CD4-positive, alpha-beta T cell (primary cell): ENCODE data around the gene FNDC3B. TPM values are rescaled to one million over a fixed set of nuclear protein-coding genes. Genes with fewer than 3 reads are reported as not detected.
"Not testable (repeated sequence)": the region's sequence is repeated elsewhere in the genome, so short reads cannot be mapped to it uniquely, and the experiment has no call there.

Experiments
- ATAC-seq: fragments of 200-7000 bp; cut with Tn5 transposase; one replicate; pipeline ENCODE4 v1.10.0; 2022; ENCODE audit warnings: mild to moderate bottlenecking; ENCODE audit not compliant: poor library complexity
- CTCF ChIA-PET: fragments of 350-600 bp; sonication (Branson Sonifier 250); formaldehyde crosslinking; loops from one replicate; lab custom pipeline; 2021; ENCODE audit warnings: antibody characterized with exemption, inconsistent platforms; lab: Charles Lee
- POLR2A ChIA-PET: fragments of 350-600 bp; sonication (Branson Sonifier 250); formaldehyde crosslinking; loops from one replicate; lab custom pipeline; 2021; ENCODE audit warnings: antibody characterized with exemption, inconsistent platforms; lab: Charles Lee
- DNase-seq, 14 experiments: peaks; one replicate each; pipeline ENCODE4 v3.0.0-alpha.2; 2013 to 2020; ENCODE audit warnings: mixed read lengths in 2 of 14
- H3K27ac ChIP-seq, 2 donors: one replicate each; pipeline versions ENCODE4 v1.5.1 to v1.7.0; 2013; ENCODE audit warnings: low read length in 2 of 2, low read depth in 1 of 2, mild to moderate bottlenecking in 1 of 2
- H3K27me3 ChIP-seq, 2 experiments: 1 replicate in 1 of 2; 2 replicates in 1 of 2; pipeline versions ENCODE4 v1.6.1 to v1.7.0; 2013; ENCODE audit warnings: low read length in 2 of 2, control low read depth in 1 of 2, mild to moderate bottlenecking in 1 of 2, moderate library complexity in 1 of 2; ENCODE audit not compliant: insufficient read depth in 2 of 2, control insufficient read depth in 1 of 2
- H3K36me3 ChIP-seq: one replicate; pipeline ENCODE4 v1.6.1; 2013; ENCODE audit warnings: low read length, control low read depth; ENCODE audit not compliant: insufficient read depth
- H3K4me1 ChIP-seq: one replicate; pipeline ENCODE4 v1.6.1; 2013; ENCODE audit warnings: low read length, control low read depth; ENCODE audit not compliant: insufficient read depth
- H3K4me3 ChIP-seq: one replicate; pipeline ENCODE4 v1.5.1; 2013; ENCODE audit warnings: mild to moderate bottlenecking, low read length, moderate library complexity
- H3K9me3 ChIP-seq, 2 experiments: 1 replicate in 1 of 2; 2 replicates in 1 of 2; pipeline versions ENCODE4 v1.6.1 to v1.7.0; 2013; ENCODE audit warnings: low read length in 2 of 2, mild to moderate bottlenecking in 2 of 2, control low read depth in 1 of 2, moderate library complexity in 1 of 2; ENCODE audit not compliant: control insufficient read depth in 1 of 2, insufficient read depth in 1 of 2
- H3K27ac Mint-ChIP-seq: one replicate; pipeline ENCODE4 v1.8.0; 2020; ENCODE audit warnings: mixed read lengths
- H3K27me3 Mint-ChIP-seq: one replicate; pipeline ENCODE4 v1.8.0; 2021; ENCODE audit warnings: mixed read lengths
- H3K36me3 Mint-ChIP-seq: one replicate; pipeline ENCODE4 v1.8.0; 2021; ENCODE audit warnings: low read depth, mixed read lengths
- H3K4me1 Mint-ChIP-seq: one replicate; pipeline ENCODE4 v1.8.0; 2021; ENCODE audit warnings: low read depth, mixed read lengths
- H3K4me3 Mint-ChIP-seq: one replicate; pipeline ENCODE4 v1.8.0; 2020; ENCODE audit warnings: mild to moderate bottlenecking, mixed read lengths
- H3K9me3 Mint-ChIP-seq: one replicate; pipeline ENCODE4 v1.8.0; 2020; ENCODE audit warnings: mixed read lengths
- intact Hi-C, 2 experiments: fragments of 100-400 bp; cut with DNase I in 1 of 2; cut with micrococcal nuclease in 1 of 2; formaldehyde crosslinking; loops; one replicate each; pipeline versions ENCODE4 v1.15.1 to v1.9.0; 2023 to 2025; cut with DNase I, micrococcal nuclease
- total RNA-seq, 174 experiments: library from RNA in 2 of 174; stranded (reverse) in 2 of 174; gene quantifications; one replicate each; pipeline ENCODE4 v1.2.3 and lab custom pipeline; 2021 to 2026
- TF ChIP-seq, protein P1 (sequence below): fragments of 200-600 bp; IDR thresholded peaks from one replicate; pipeline ENCODE4 v1.8.0; 2022; ENCODE audit warnings: antibody characterized with exemption, mild to moderate bottlenecking

Gene FNDC3B
- total RNA-seq, 2 experiments from 2014 or later = 26.1 to 28.7 TPM

DNA sequence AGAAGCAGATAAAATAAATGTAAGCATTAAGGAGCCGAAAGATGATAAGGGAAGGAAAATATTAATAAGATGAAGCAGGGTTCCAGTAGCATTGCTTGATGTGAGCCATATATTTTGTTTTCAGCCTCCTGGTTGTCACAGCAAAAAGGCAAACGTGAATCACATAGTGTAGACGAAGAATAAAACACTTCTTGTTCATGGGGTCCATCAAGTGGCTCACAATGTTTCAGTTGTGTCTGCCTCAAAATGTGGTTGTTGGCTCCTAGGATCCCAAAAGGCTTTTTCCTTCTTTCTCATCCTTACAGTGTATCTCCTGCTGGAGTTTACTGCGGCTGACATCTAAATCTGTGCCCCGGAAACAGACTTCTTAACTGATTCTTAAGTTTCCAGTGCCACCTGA, 213.8 kb downstream of the FNDC3B start:
- H3K36me3 Mint-ChIP-seq = peaks cover 70% of the 10 kb centered on the region
- H3K4me3 ChIP-seq = no peak overlapping the region
- no peaks in the 10 kb centered on the region for H3K9me3 ChIP-seq
- ChIA-PET CTCF (no interaction called here), POLR2A (no interaction called here)
- DNase-seq = no peak
- H3K27me3 ChIP-seq = no peaks in the 10 kb centered on the region
- intact Hi-C loops = no loop called here
- no peak overlapping the region for H3K4me3 Mint-ChIP-seq
- no peaks in the 10 kb centered on the region for H3K27me3 Mint-ChIP-seq
- no peaks in the 10 kb centered on the region for H3K4me1 Mint-ChIP-seq
- no peaks in the 10 kb centered on the region for H3K4me1 ChIP-seq
- no peaks in the 10 kb centered on the region for H3K9me3 Mint-ChIP-seq
- H3K36me3 ChIP-seq = peaks cover 8% of the 10 kb centered on the region
- H3K27ac ChIP-seq = no peak overlapping the region
- TF ChIP-seq, protein P1, sequence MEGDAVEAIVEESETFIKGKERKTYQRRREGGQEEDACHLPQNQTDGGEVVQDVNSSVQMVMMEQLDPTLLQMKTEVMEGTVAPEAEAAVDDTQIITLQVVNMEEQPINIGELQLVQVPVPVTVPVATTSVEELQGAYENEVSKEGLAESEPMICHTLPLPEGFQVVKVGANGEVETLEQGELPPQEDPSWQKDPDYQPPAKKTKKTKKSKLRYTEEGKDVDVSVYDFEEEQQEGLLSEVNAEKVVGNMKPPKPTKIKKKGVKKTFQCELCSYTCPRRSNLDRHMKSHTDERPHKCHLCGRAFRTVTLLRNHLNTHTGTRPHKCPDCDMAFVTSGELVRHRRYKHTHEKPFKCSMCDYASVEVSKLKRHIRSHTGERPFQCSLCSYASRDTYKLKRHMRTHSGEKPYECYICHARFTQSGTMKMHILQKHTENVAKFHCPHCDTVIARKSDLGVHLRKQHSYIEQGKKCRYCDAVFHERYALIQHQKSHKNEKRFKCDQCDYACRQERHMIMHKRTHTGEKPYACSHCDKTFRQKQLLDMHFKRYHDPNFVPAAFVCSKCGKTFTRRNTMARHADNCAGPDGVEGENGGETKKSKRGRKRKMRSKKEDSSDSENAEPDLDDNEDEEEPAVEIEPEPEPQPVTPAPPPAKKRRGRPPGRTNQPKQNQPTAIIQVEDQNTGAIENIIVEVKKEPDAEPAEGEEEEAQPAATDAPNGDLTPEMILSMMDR = no peak
- H3K27ac Mint-ChIP-seq = no peak overlapping the region
- ATAC-seq = no peak

- Histone ChIP-seq H3K27me3 (no peaks in the 10 kb centered on the region), H3K4me1 (no peaks in the 10 kb centered on the region), H3K27ac (no peak overlapping the region), H3K36me3 (peaks cover 12% of the 10 kb centered on the region), H3K4me3 (no peak overlapping the region), H3K9me3 (no peaks in the 10 kb centered on the region)
- Mint-ChIP-seq H3K9me3 (no peaks in the 10 kb centered on the region), H3K36me3 (peaks cover 82% of the 10 kb centered on the region), H3K27ac (no peak overlapping the region), H3K4me1 (no peaks in the 10 kb centered on the region), H3K4me3 (no peak overlapping the region), H3K27me3 (no peaks in the 10 kb centered on the region)
- POLR2A ChIA-PET = no interaction called here
- CTCF ChIA-PET = no interaction called here
- TF ChIP-seq, protein P1 = no peak
- no peak for ATAC-seq
- no peak for DNase-seq
- intact Hi-C loops = no loop called here
These were observed 215.2 kb downstream of the FNDC3B start for GRCh38 chr3:172254542-172254941.

GRCh38 chr3:172255321-172255720, 215.9 kb downstream of the FNDC3B start:
- H3K9me3 ChIP-seq, H3K4me1 Mint-ChIP-seq, H3K4me3 ChIP-seq, H3K4me3 Mint-ChIP-seq, intact Hi-C loops, H3K27me3 Mint-ChIP-seq, H3K9me3 Mint-ChIP-seq, H3K27me3 ChIP-seq, H3K27ac Mint-ChIP-seq, POLR2A ChIA-PET, CTCF ChIA-PET, DNase-seq, H3K27ac ChIP-seq, H3K4me1 ChIP-seq, ATAC-seq: not testable (repeated sequence)
- H3K36me3 ChIP-seq = peaks cover 12% of the 10 kb centered on the region
- peaks cover 82% of the 10 kb centered on the region for H3K36me3 Mint-ChIP-seq

DNA sequence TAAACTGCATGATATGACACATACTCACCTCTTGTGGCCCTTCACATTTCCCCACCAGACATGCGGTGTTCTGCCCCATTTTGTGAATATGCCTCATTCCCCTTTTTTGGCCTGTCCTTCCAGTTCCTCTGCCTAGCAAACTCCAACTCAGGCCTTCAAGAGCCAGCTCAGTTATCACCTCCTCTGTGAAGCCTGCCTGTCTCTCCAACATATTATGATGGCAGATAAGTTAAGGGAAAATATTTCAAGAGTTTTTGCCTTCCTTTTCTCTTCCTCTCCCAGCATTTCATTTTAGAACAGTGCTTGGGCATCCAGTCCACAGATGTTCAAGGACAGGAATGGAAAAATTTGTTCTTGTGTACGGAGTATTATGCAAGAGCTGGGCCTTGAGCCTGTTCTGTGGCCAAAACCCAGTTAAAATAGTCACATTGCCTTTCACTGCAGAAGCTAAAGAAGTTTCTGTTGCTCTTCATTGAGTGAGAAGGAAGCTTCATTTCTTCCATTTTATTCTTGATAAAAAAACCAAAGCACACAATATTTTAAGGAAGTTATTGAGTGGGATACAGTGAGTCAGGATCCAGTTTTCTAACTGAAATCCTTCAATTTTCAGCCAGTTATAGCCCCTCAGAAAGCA, 216.8 kb downstream of the FNDC3B start:
- Mint-ChIP-seq H3K9me3 (no peaks in the 10 kb centered on the region), H3K27ac (no peak overlapping the region), H3K36me3 (peaks cover 79% of the 10 kb centered on the region), H3K4me3 (no peak overlapping the region), H3K27me3 (no peaks in the 10 kb centered on the region), H3K4me1 (no peaks in the 10 kb centered on the region)
- Histone ChIP-seq H3K27ac (no peak overlapping the region), H3K27me3 (no peaks in the 10 kb centered on the region), H3K36me3 (peaks cover 9% of the 10 kb centered on the region), H3K4me3 (no peak overlapping the region), H3K9me3 (no peaks in the 10 kb centered on the region), H3K4me1 (no peaks in the 10 kb centered on the region)
- intact Hi-C loops = no loop called here
- no peak for DNase-seq
- ChIA-PET CTCF (no interaction called here), POLR2A (no interaction called here)
- ATAC-seq = no peak
- TF ChIP-seq, protein P1 = no peak
